Retinal pigment epithelial cell (primary cell): ENCODE data around the gene KMT2C.
"Not testable (repeated sequence)": the region's sequence is repeated elsewhere in the genome, so short reads cannot be mapped to it uniquely, and the experiment has no call there.

Experiments used
- DNase-seq: peaks from one replicate; pipeline ENCODE4 v3.0.0-alpha.2; 2010; ENCODE audit warnings: low read depth
- H3K4me3 ChIP-seq: 2 replicates; pipeline ENCODE4 v1.5.1; 2011; ENCODE audit warnings: mild to moderate bottlenecking, low read length, control low read depth, moderate library complexity
- CTCF ChIP-seq: conservative IDR thresholded peaks from 2 replicates; pipeline ENCODE4 v1.5.1; 2011; ENCODE audit warnings: low read depth, low read length, control low read depth, inconsistent platforms

KMT2C gene

DNA sequence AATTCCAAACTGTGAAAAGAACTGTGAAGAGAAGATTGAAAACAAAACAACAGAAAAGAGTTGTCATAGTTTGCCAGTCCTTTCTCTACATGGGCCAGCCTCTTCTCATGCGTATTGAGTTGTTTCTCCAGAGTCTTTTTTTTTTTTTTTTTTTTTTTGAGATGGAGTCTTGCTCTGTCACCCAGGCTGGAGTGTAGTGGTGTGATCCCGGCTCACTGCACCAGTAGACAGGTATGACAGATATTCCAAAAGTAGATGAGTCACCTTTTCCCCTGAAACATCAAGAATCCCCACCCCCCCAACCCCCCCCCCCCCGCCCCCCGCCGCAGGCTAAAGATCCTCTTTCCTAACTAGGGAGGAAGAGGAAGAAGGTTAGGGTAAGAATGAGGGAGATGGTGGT lies 15.6 kb upstream of the KMT2C start:
- TF ChIP-seq CTCF: no peak
- no peak for DNase-seq
- no peak overlapping the region for H3K4me3 ChIP-seq

GRCh38 chr7:152445386-152446008 lies 9.7 kb upstream of the KMT2C start:
- not testable (repeated sequence) for DNase-seq, H3K4me3 ChIP-seq

DNA sequence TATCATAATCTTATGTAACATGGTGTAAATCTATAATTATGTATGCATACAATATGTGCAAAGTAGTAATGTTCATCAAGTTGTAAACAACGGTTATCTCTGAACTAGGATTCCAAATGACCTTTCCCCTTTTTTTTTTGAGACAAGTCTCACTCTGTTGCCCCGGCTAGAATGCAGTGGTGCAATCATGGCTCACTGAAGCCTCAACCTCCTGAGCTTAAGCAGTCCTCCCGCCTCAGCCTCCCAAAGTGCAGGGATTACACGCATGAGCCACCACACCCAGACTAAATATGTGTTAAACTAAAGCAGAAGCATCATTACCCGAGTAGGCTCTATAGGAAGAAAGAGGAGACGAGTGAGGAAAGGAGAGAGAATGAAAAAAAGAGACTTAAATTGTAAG lies 7.8 kb upstream of the KMT2C start:
- H3K4me3 ChIP-seq: no peak overlapping the region
- no peak for TF ChIP-seq CTCF
- no peak for DNase-seq

DNA sequence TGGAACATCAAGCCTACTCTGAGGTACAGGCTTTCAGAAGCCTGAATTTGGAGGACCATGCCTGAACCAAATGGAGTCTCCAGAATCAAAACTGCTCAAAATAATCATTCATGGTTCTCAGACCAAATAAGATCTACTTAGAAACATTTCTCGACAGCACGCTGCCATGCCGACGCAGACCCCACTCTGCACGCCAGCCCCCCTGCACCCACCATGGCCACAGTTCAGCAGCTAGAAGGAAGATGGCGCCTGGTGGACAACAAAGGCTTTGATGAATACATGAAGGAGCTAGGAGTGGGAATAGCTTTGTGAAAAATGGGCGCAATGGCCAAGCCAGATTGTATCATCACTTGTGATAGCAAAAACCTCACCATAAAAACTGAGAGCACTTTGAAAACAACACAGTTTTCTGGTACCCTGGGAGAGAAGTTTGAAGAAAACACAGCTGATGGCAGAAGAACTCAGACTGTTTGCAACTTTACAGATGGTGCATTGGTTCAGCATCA lies 6.6 kb upstream of the KMT2C start:
- no peak for DNase-seq
- no peak for TF ChIP-seq CTCF
- H3K4me3 ChIP-seq: no peak overlapping the region

- not testable (repeated sequence) for DNase-seq, H3K4me3 ChIP-seq
Measured at GRCh38 chr7:152441810-152442209, 6.0 kb upstream of the KMT2C start.

GRCh38 chr7:152441168-152441567 lies 5.4 kb upstream of the KMT2C start:
- DNase-seq, H3K4me3 ChIP-seq: not testable (repeated sequence)

- not testable (repeated sequence) for H3K4me3 ChIP-seq, DNase-seq
Measured at GRCh38 chr7:152438017-152438416, 2.2 kb upstream of the KMT2C start.

DNA sequence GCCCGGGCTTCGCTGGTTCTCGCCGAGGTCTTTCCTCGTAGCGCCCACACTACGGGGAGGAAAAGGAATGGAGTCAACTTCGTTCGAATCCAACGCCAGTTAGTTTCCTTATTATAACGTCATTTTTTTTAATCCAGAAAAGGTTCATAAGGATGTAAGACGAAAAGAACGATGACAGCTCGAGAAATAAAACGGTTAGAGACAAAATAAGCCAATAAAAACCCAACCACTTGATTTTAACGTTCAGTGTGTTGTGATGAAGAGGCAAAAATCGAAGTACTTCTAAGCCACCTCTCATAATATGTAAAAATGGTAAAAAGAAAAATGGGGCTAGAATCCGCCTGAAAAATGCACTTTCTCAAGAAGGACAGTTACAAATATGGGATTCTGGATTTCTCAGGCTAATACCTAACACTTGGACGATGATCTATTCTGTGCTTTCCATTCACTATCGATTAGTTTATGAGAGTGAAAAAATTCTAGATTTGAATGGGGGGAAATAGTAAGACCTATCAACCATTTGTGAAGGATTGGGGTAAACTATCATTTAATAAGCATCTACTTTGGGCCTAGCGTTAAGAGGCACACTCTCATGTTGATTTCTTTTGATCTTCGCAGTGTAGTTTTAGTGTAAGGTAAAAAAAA lies 1.2 kb upstream of the KMT2C start:
- H3K4me3 ChIP-seq: peak overlapping the region; percentile 61
- not testable (repeated sequence) for DNase-seq

DNA sequence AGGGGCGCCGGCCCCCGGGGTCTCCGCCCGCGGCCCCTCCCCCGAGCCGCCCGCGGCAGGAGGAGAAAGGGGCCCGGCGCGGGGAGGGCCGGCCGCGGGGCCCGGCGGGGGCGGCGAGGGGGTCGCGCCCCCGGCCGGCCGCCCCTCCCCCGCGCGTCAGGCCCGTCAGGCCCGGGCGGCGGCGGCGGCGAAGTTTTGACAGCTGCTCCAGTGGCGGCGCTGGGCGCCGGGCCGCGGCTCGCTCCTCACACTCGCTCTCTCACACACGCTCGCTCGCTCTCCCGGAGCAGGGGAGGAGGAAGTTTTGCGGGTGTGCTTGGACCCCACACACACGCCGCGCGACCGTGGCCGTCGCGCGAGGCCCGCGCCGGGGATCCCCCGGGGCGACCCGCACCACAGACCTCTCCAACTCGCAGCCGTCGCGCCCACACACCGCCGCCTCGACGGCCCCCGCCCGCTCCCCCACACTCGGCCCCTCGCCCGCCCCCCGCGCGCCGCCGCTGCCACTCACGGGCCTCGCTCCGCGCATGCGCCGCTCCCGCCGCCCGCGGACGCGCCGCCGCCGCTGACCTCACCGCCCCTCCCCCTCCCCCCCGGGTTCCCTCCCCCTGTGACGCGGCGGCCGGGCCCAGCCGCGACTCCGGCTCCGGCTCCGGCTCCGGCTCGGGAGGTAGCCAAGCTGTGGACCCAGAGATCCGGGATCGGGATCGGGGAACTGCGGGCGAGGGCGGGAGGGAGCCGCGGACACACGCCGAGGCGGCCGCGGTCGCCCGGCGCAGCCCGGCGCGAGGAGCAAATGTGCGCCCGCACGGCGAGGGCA lies 518 bp upstream of the KMT2C start:
- peak; percentile 63 for DNase-seq
- H3K4me3 ChIP-seq: peak overlapping the region; percentile 61
- no peak for TF ChIP-seq CTCF

- DNase-seq: not testable (repeated sequence)
Measured at GRCh38 chr7:152434511-152435383, 1.1 kb downstream of the KMT2C start.

DNA sequence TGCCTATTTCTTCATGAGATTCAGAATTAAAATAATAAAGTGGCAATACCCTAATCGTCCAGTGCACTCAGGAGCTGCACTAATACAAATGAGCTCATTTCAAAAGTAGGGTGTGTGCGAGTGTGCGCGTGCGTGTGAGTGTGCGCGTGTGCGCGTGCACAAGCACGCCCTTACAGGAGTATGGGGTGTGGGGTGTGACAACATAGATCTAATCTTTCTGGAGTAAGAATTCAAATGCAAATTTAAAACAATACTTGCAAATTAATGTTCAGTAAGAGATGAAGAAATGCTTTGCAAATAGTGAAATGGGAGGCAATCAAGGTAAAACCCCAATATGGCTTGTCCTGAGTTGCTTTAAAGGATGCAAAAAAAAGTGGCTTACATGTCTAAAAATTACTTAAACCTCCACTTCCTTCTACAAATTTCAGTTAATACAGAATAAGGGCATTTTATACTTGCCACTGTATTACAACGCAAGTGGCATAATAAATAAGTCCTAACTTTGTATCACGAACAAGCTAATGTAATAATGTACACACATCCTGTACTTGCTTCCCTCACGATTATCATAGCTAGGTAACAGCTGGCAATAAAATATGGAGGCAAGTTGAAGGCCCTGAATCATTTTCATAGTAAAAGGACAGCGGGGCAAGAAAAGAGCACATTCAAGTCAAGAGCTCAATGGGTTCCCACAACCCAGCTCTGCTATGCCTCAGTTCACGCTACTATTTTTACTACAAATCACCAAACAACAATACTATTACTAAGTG lies 1.9 kb downstream of the KMT2C start:
- H3K4me3 ChIP-seq: peak overlapping the region; percentile 73
- DNase-seq: not testable (repeated sequence)

More at GRCh38 chr7:152434511-152435383, 1.1 kb downstream of the KMT2C start:
- H3K4me3 ChIP-seq: peak overlapping the region; percentile 73

DNA sequence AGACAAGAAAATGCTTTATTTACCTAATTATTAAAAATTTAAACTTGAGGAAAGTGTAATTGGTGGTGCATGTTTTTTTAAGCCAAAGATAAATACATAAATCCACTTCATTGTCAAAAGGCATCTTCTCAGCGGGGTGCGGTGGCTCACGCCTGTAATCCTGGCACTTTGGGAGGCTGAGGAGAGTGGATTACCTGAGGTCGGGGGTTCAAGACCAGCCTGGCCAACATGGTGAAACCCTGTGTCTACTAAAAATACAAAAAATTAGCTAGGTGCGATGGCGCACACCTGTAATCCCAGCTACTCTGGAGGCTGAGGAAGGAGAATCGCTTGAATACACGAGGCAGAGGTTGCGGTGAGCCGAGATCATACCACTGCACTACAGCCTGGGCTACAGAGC lies 3.1 kb downstream of the KMT2C start:
- not testable (repeated sequence) for DNase-seq, H3K4me3 ChIP-seq
